Activated T-helper 17 cell treated with anti-CD3 and anti-CD28 coated beads, Interleukin-2, amount 50 U/mL, for 72 hours (primary cell): ENCODE data around the gene SYT14. TPM values are rescaled to one million over a fixed set of nuclear protein-coding genes. Genes with fewer than 3 reads are reported as not detected.
"Not testable (repeated sequence)": the region's sequence is repeated elsewhere in the genome, so short reads cannot be mapped to it uniquely, and the experiment has no call there.

Experiments used
- ATAC-seq: fragments of 150-1000 bp; cut with Tn5 transposase; replicated peaks from 2 replicates; pipeline ENCODE4 v1.10.0; 2021; ENCODE audit warnings: mild to moderate bottlenecking, moderate library complexity
- H3K27ac Mint-ChIP-seq: one replicate; pipeline ENCODE4 v1.8.0; 2022; ENCODE audit warnings: mixed read lengths
- H3K27me3 Mint-ChIP-seq: one replicate; pipeline ENCODE4 v1.8.0; 2022; ENCODE audit warnings: mixed read lengths
- H3K36me3 Mint-ChIP-seq: one replicate; pipeline ENCODE4 v1.8.0; 2022; ENCODE audit warnings: low read depth, mild to moderate bottlenecking, mixed read lengths
- H3K4me1 Mint-ChIP-seq: one replicate; pipeline ENCODE4 v1.8.0; 2022; ENCODE audit warnings: mixed read lengths
- H3K4me3 Mint-ChIP-seq: one replicate; pipeline ENCODE4 v1.8.0; 2022; ENCODE audit warnings: mild to moderate bottlenecking, mixed read lengths
- H3K9me3 Mint-ChIP-seq: one replicate; pipeline ENCODE4 v1.8.0; 2022; ENCODE audit warnings: mixed read lengths
- total RNA-seq, 2 donors: library from RNA; stranded (reverse); gene quantifications; one replicate each; pipeline ENCODE4 v1.2.3, GENCODE V29; 2022

The SYT14 gene
- total RNA-seq: not detected

DNA sequence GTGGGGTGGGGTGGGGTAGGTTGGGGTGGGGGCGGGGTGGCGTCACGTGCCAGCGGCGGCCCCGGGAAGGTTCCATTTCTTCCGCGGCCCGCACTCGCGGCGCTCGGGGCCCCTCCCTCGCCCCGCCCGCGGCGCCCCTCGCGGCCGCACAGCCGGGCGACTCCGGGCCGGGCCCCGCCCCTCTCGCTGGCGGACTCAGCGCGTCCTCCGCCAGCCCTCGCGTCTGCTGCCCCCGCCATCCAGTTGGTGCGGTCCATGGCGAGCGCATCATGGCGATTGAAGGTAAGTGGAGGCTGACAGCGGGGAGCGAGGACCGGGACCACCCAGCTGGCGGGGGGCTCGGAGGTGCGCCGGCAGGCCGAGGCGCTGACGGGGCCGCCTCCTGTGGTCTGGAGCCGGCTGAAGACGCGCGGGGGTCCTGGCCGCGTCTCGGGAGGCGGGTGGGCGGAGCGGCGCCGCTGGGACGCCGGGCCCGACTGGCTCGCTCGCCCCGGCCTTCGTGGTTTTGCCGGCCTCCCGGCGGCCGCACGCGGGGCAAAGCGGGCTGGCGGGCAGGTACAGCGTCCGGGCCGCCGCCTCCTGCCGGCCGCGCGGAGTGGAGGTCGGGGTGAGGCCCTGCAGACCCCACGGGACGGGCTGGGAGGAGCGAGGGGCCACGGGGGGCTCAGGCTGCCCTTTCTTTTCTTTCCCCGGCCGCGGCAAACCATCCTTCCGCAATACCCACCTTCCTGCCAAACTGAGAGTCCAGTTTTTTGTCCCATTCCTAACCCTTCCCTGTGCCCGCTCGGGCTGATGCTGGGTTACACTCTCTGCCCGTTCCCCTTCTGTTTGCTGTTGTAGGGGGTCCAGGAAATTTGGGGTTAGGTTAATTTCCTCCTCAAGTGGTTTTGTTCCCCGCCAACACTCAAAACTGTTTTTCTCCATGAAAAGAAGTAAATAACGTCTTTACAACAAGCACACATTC, at the start of gene SYT14:
TSS of gene SYT14 (plus strand) at position 222 of the 964 bp plus-strand sequence. CDS start at position 270, 48 bp downstream.
- Mint-ChIP-seq H3K27ac (no peak within 1 kb of the TSS), H3K4me3 (peak within 1 kb of the TSS; percentile 64), H3K36me3 (peaks cover 4% of the 10 kb centered on the region), H3K27me3 (peaks cover 66% of the 10 kb centered on the region), H3K9me3 (no peaks in the 10 kb centered on the region), H3K4me1 (peaks cover 6% of the 10 kb centered on the region)
- no peak for ATAC-seq

DNA sequence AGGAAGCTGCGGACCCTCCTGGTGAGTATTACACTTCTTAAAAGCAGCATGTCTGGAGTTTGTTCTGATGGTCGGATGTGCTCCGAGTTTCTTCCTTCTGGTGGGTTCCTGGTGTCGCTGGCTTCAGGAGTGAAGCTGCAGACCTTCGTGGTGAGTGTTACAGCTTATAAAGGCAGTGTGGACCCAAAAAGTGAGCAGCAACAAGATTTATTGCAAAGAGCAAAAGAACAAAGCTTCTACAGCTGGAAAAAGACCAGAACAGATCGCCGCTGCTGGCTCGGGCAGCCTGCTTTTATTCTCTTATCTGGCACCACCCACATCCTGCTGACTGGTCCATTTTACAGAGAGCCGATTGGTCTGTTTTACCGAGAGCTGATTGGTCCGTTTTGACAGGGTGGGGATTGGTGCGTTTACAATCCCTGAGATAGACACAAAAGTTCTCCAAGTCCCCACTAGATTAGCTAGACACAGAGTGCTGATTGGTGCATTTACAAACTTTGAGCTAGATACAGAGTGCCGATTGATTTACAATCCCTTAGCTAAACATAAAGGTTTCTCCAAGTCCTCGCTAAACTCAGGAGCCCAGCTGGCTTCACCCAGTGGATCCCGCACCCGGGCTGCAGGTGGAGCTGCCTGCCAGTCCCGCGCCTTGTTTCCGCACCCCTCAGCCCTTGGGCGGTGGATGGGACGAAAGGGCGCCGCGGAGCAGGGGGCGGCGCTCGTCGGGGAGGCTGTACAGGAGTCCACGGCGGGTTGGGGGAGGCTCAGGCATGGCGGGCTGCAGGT, 49.5 kb upstream of the SYT14 start:
- not testable (repeated sequence) for H3K9me3 Mint-ChIP-seq, H3K36me3 Mint-ChIP-seq, H3K27ac Mint-ChIP-seq, H3K4me3 Mint-ChIP-seq, ATAC-seq, H3K4me1 Mint-ChIP-seq
- peaks cover 30% of the 10 kb centered on the region for H3K27me3 Mint-ChIP-seq

DNA sequence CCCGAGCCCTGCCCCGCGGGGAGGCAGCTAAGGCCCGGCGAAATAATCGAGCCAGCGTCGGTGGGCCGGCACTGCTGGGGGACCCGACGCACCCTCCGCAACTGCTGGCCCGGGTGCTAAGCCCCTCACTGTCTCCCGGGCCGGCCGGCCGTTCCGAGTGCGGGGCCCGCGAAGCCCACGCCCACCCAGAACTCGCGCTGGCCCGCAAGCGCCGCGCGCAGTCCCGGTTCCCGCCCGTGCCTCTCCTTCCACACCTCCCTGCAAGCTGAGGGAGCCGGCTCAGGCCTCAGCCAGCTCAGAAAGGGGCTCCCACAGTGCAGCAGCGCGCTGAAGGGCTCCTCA, 49.0 kb upstream of the SYT14 start:
- Mint-ChIP-seq H3K36me3 (no peaks in the 10 kb centered on the region), H3K27me3 (peaks cover 28% of the 10 kb centered on the region), H3K9me3 (no peaks in the 10 kb centered on the region), H3K4me1 (peaks cover 3% of the 10 kb centered on the region), H3K27ac (no peak overlapping the region), H3K4me3 (no peak overlapping the region)
- ATAC-seq: no peak

GRCh38 chr1:209890641-209891330, 47.2 kb upstream of the SYT14 start:
- H3K9me3 Mint-ChIP-seq: no peaks in the 10 kb centered on the region
- peaks cover 34% of the 10 kb centered on the region for H3K27me3 Mint-ChIP-seq
- no peak for ATAC-seq
- H3K4me3 Mint-ChIP-seq: no peak overlapping the region
- no peaks in the 10 kb centered on the region for H3K36me3 Mint-ChIP-seq
- no peaks in the 10 kb centered on the region for H3K4me1 Mint-ChIP-seq
- H3K27ac Mint-ChIP-seq: no peak overlapping the region

- Mint-ChIP-seq H3K27me3 (peaks cover 34% of the 10 kb centered on the region), H3K4me1 (no peaks in the 10 kb centered on the region), H3K9me3 (no peaks in the 10 kb centered on the region), H3K36me3 (no peaks in the 10 kb centered on the region), H3K4me3 (no peak overlapping the region), H3K27ac (no peak overlapping the region)
- ATAC-seq: no peak
Measured at GRCh38 chr1:209893751-209894150, 44.3 kb upstream of the SYT14 start.

DNA sequence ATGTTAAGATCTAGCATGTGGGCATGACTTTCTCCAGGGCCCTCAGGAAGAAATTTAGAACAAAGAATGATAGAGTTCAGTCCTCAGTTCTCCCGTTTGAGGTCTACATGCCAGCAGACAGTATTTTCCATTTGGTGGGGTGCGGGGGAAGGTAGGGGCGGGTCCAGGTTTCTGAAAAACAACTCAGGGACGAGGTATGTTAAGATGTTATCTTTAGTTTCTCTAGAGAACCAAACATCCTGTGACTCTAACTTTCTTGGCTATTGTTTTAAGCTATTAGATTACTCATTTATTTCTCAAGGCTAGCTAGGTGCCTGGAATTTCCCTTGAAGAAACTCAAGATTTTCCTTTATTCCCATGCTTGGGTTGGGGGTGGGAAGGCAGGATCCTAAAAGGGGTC, 42.3 kb upstream of the SYT14 start:
- no peaks in the 10 kb centered on the region for H3K9me3 Mint-ChIP-seq
- H3K36me3 Mint-ChIP-seq: no peaks in the 10 kb centered on the region
- H3K4me1 Mint-ChIP-seq: no peaks in the 10 kb centered on the region
- no peak overlapping the region for H3K27ac Mint-ChIP-seq
- H3K27me3 Mint-ChIP-seq: peaks cover 34% of the 10 kb centered on the region
- ATAC-seq: no peak
- H3K4me3 Mint-ChIP-seq: no peak overlapping the region

DNA sequence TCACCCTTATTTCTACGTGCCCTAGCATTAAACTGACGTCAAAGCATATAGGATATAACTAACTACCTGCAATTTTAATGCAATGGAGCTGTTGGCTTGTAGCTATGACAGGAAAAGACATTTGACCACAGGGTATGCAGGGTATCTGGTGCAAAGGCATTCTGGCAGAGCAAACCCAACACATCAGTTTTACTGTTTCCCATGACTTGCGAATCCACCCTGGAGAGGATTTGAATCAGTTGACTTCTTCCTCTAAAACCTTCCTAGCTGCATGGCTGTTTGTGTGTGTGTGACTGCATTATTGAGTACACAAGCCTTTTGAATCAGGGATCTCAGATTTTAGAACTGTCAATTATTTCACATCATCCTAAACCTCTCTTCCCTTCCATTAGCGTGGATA, 41.7 kb upstream of the SYT14 start:
- Mint-ChIP-seq H3K4me1 (no peaks in the 10 kb centered on the region), H3K36me3 (no peaks in the 10 kb centered on the region), H3K9me3 (no peaks in the 10 kb centered on the region), H3K27ac (no peak overlapping the region), H3K4me3 (no peak overlapping the region), H3K27me3 (peaks cover 37% of the 10 kb centered on the region)
- ATAC-seq: no peak

GRCh38 chr1:209898271-209898670, 39.7 kb upstream of the SYT14 start:
- H3K27me3 Mint-ChIP-seq: peaks cover 34% of the 10 kb centered on the region
- not testable (repeated sequence) for H3K27ac Mint-ChIP-seq, H3K4me1 Mint-ChIP-seq, H3K9me3 Mint-ChIP-seq, H3K36me3 Mint-ChIP-seq, ATAC-seq, H3K4me3 Mint-ChIP-seq

- H3K27ac Mint-ChIP-seq, ATAC-seq, H3K4me3 Mint-ChIP-seq, H3K4me1 Mint-ChIP-seq, H3K36me3 Mint-ChIP-seq, H3K9me3 Mint-ChIP-seq: not testable (repeated sequence)
- peaks cover 30% of the 10 kb centered on the region for H3K27me3 Mint-ChIP-seq
Measured at GRCh38 chr1:209898851-209899250, 39.2 kb upstream of the SYT14 start.

DNA sequence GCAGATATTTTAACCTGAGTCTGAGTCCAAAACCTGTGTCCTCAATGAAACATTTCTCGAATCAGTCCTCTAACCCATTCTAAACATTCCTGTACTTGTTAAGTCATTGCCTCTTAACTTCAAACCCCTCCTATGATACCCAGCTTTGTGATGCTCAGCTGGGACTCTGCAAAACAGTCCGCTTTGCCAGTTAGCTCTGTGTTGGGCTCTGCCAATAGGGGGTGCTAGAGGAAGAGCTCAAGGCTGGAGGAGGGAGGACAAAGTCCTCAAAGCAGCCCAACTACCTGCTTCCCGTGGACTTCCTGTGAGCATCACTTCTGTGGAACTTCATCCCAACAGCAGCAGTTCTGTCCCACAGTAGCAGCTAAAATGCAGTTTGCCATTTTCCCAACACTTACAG, 38.1 kb upstream of the SYT14 start:
- Mint-ChIP-seq H3K27ac (no peak overlapping the region), H3K4me1 (no peaks in the 10 kb centered on the region), H3K4me3 (no peak overlapping the region), H3K9me3 (no peaks in the 10 kb centered on the region), H3K27me3 (peaks cover 22% of the 10 kb centered on the region), H3K36me3 (no peaks in the 10 kb centered on the region)
- ATAC-seq: no peak

DNA sequence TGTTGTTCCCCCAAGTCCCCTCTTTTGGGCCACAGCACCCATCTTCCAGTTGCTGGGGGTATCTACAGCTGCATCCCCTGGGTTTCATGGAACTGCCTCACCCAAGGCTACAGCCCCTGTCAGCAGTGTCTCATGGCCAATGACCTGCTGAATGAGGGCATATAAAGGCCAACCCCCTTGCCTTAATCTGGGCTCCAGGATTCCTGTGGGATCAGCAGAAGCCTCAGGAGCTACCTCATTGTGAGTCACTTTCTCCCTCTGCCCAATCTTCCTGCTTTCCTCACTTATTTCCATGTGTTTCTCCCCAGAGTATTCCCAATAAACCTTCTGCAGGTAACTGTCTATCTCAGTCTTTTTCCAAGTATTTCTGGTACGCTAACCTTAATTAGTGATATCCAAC, 37.3 kb upstream of the SYT14 start:
- H3K27ac Mint-ChIP-seq: no peak overlapping the region
- no peaks in the 10 kb centered on the region for H3K36me3 Mint-ChIP-seq
- no peak overlapping the region for H3K4me3 Mint-ChIP-seq
- no peaks in the 10 kb centered on the region for H3K4me1 Mint-ChIP-seq
- H3K9me3 Mint-ChIP-seq: no peaks in the 10 kb centered on the region
- peaks cover 19% of the 10 kb centered on the region for H3K27me3 Mint-ChIP-seq
- ATAC-seq: no peak

GRCh38 chr1:209901211-209901610, 36.8 kb upstream of the SYT14 start:
- Mint-ChIP-seq H3K4me3 (no peak overlapping the region), H3K36me3 (no peaks in the 10 kb centered on the region)
- ATAC-seq: no peak

GRCh38 chr1:209904774-209905173, 33.2 kb upstream of the SYT14 start:
- H3K4me1 Mint-ChIP-seq, H3K27ac Mint-ChIP-seq, ATAC-seq, H3K9me3 Mint-ChIP-seq, H3K27me3 Mint-ChIP-seq, H3K36me3 Mint-ChIP-seq, H3K4me3 Mint-ChIP-seq: not testable (repeated sequence)

More at GRCh38 chr1:209901211-209901610, 36.8 kb upstream of the SYT14 start:
- no peak overlapping the region for H3K27ac Mint-ChIP-seq
- H3K4me1 Mint-ChIP-seq: no peaks in the 10 kb centered on the region
- H3K9me3 Mint-ChIP-seq: no peaks in the 10 kb centered on the region
- H3K27me3 Mint-ChIP-seq: peaks cover 14% of the 10 kb centered on the region

DNA sequence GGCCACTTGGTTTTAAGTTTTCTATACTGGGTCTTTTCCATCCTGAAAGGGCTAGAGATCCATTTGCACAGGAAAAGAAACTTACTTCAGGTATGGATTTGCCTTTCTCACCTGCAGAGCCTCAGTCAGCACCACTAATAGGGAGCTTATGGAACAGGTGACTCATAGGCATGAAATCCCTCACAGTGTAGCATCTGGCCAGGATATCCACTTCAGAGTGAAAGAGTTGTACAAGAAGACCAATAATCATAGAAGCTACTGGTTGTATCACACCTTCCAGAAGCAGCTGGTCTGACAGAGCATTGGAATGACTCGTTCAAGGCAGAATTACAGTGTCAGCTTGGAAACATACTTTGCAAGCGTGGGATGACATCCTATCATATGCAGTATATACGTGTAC, 26.3 kb upstream of the SYT14 start:
- Mint-ChIP-seq H3K27me3 (no peaks in the 10 kb centered on the region), H3K27ac (no peak overlapping the region), H3K4me1 (no peaks in the 10 kb centered on the region), H3K36me3 (no peaks in the 10 kb centered on the region), H3K4me3 (no peak overlapping the region), H3K9me3 (no peaks in the 10 kb centered on the region)
- no peak for ATAC-seq
